ENCODE data around the gene TOX2.

TOX2 gene

DNA sequence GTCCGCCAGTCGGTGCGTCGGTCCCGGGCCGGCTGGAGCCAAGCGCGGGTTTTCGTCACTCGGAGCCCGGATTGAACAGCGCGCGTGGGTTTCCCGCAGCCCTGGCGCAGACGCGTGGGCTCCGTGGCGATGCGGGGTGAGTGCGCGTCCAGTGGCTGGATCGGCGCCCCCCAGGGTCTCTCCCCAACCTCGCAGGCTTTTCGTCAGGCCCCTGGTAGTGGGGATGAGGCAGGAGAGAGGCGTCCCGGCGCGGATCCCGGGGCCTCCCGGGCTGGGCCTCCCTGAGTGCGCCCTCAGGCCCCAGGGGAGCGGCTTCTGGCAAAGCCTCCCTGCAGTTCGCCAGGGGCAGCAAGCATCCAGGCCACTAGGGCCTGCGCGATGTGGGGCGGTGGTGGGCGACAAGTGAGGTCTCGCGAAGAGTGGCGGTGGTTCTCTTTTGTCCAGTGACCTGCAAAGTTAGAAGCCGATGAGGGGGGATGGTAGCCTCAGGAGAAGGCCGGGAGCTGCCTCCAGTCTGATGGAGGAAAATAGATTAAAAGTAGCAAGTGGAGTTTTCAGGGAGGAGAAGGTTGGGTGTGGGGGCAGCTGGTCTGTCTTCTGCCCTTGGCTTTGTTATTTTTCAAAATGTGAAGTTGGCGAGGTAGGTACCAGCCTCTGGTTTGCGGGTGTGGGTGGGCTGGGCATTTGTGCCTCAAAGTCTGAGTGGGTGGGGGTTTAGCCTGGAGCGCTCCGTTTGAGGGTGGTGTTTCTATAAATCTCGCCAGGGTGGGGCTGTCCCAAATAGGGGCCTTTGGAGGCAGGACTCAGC is 1.6 kb downstream of the TOX2 start:
- POLR2A ChIA-PET = no interaction called here
- CTCF ChIA-PET = no interaction called here
- no peak for TF ChIP-seq BHLHE40 (IDR thresholded peaks at IDR 0.05; ENCODE audit: borderline replicate concordance)
- TF ChIP-seq HDGF (IDR thresholded peaks at IDR 0.05; ENCODE audit: borderline replicate concordance) = no peak
- no peak for TF ChIP-seq NFRKB (IDR thresholded peaks at IDR 0.05)
- TF ChIP-seq ARNT (IDR thresholded peaks at IDR 0.05) = no peak
- TF ChIP-seq ZNF384 (IDR thresholded peaks at IDR 0.05) = no peak
- no peak for TF ChIP-seq SP1 (IDR thresholded peaks at IDR 0.05)
- no peak for TF ChIP-seq LEF1 (IDR thresholded peaks at IDR 0.05; ENCODE audit: borderline replicate concordance)
- TF ChIP-seq SUZ12 (IDR thresholded peaks at IDR 0.05) = no peak
- TF ChIP-seq FOXK2 (IDR thresholded peaks at IDR 0.05) = no peak
- no peak for TF ChIP-seq L3MBTL2 (conservative IDR thresholded peaks at IDR 0.05)
- TF ChIP-seq FOXM1 (IDR thresholded peaks at IDR 0.05; ENCODE audit: borderline replicate concordance) = no peak
- TF ChIP-seq FOXA1 (IDR thresholded peaks at IDR 0.05) = no peak
- TF ChIP-seq ELF4 (IDR thresholded peaks at IDR 0.05) = no peak
- TF ChIP-seq CTBP1 (IDR thresholded peaks at IDR 0.05; ENCODE audit: borderline replicate concordance) = no peak
- no peak for TF ChIP-seq TARDBP (IDR thresholded peaks at IDR 0.05)
- TF ChIP-seq, protein P1, sequence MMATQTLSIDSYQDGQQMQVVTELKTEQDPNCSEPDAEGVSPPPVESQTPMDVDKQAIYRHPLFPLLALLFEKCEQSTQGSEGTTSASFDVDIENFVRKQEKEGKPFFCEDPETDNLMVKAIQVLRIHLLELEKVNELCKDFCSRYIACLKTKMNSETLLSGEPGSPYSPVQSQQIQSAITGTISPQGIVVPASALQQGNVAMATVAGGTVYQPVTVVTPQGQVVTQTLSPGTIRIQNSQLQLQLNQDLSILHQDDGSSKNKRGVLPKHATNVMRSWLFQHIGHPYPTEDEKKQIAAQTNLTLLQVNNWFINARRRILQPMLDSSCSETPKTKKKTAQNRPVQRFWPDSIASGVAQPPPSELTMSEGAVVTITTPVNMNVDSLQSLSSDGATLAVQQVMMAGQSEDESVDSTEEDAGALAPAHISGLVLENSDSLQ (IDR thresholded peaks at IDR 0.05) = no peak
- no peak for DNase-seq (ENCODE audit: extremely low spot score)

DNA sequence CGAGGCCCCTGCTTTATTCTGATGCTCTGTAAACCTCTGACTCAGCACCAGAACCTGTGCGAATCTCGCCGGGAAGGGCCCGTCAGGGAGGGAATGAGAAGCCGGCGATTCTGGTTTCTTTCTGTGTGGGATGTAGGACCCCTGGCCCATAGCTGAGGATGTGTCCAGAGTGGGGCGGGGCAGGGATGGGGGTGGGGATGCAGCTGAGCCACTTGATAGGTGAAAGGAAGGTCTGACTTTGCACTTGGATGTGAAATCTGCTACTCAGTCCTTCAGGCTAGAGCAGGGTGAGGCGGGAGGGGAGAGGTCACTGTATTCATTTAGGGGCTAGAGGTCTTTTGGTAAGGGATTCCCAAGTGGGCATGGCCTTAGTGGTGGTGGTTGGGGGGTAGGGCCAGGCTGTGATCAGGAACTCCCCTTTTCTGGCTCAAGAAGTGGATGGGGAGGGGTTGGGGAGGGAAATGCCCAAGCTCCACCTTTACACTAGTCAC is 2.3 kb downstream of the TOX2 start:
- CTCF ChIA-PET = no interaction called here
- no peak for DNase-seq (ENCODE audit: extremely low spot score)
- TF ChIP-seq NFRKB (IDR thresholded peaks at IDR 0.05) = no peak
- no peak for TF ChIP-seq FOXM1 (IDR thresholded peaks at IDR 0.05; ENCODE audit: borderline replicate concordance)
- TF ChIP-seq CTBP1 (IDR thresholded peaks at IDR 0.05; ENCODE audit: borderline replicate concordance) = no peak
- no peak for TF ChIP-seq ARNT (IDR thresholded peaks at IDR 0.05)
- TF ChIP-seq FOXA1 (IDR thresholded peaks at IDR 0.05) = no peak
- TF ChIP-seq HDGF (IDR thresholded peaks at IDR 0.05; ENCODE audit: borderline replicate concordance) = no peak
- no peak for TF ChIP-seq SUZ12 (IDR thresholded peaks at IDR 0.05)
- TF ChIP-seq BHLHE40 (IDR thresholded peaks at IDR 0.05; ENCODE audit: borderline replicate concordance) = no peak
- TF ChIP-seq TARDBP (IDR thresholded peaks at IDR 0.05) = no peak
- TF ChIP-seq FOXK2 (IDR thresholded peaks at IDR 0.05) = no peak
- TF ChIP-seq SP1 (IDR thresholded peaks at IDR 0.05) = no peak
- POLR2A ChIA-PET = no interaction called here

DNA sequence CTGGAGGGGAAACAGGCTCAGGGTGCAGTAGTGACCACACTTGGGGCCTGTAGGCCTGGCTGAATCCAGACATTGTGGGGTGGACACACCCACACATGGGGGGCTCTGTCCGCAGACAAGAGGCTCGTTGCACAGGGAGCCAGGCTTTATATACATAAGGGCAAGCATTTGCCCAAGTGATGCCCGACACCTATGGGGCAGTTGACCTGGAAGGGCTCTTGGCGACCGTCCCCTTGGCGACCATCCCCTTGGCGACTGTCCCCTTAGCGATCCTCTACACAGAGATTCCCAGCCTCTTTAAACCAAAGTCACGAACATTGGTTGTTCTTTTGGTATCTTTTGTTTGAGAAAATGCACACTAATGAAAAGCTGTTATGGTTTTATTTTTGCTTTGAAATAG is 2.7 kb downstream of the TOX2 start:
- ChIA-PET CTCF (no interaction called here), POLR2A (no interaction called here)
- no peak for DNase-seq (ENCODE audit: extremely low spot score)
- TF ChIP-seq ZNF384 (IDR thresholded peaks at IDR 0.05) (no peak), FOXM1 (IDR thresholded peaks at IDR 0.05; ENCODE audit: borderline replicate concordance) (no peak), SUZ12 (IDR thresholded peaks at IDR 0.05) (no peak), ARNT (IDR thresholded peaks at IDR 0.05) (no peak), ELF4 (IDR thresholded peaks at IDR 0.05) (no peak)
- TF ChIP-seq, protein P1 (IDR thresholded peaks at IDR 0.05) = no peak

DNA sequence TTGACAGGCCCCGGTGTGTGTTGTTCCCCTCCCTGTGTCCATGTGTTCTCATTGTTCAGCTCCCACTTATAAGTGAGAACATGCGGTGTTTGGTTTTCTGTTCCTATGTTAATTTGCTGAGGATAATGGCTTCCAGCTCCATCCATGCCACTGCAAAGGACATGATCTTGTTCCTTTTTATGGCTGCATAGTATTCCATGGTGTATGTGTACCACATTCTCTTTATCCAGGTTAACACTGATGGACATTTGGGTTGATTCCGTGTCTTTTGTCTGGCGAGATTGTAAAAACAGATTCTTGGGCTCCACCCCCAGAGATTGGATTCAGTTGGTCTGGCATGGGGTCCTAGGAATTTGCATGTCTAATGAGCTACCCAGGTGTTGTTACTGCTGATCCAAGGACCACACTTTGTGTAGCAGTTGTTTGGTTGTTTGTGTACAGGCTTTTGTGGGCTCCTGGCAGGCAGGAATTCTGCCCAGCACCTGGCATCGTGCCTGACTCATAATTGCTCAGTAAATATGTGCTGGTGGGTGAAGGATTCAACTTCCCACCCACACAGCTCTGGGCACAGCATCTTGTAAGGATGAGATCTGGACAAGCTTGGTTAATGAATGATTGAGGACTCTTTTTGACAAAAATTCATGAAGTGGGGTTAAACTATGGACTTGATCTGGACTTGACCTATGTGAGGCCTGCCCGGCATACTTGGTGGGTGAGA is 5.2 kb downstream of the TOX2 start:
- no peak for TF ChIP-seq SP1 (IDR thresholded peaks at IDR 0.05)
- no peak for TF ChIP-seq SUZ12 (IDR thresholded peaks at IDR 0.05)
- TF ChIP-seq NFRKB (IDR thresholded peaks at IDR 0.05) = no peak
- TF ChIP-seq CTBP1 (IDR thresholded peaks at IDR 0.05; ENCODE audit: borderline replicate concordance) = no peak
- TF ChIP-seq TARDBP (IDR thresholded peaks at IDR 0.05) = no peak
- TF ChIP-seq, protein P1 (IDR thresholded peaks at IDR 0.05) = no peak
- TF ChIP-seq ARNT (IDR thresholded peaks at IDR 0.05) = no peak
- TF ChIP-seq LEF1 (IDR thresholded peaks at IDR 0.05; ENCODE audit: borderline replicate concordance) = no peak
- TF ChIP-seq FOXA1 (IDR thresholded peaks at IDR 0.05) = no peak
- ChIA-PET POLR2A (no interaction called here), CTCF (no interaction called here)
- DNase-seq (ENCODE audit: extremely low spot score) = no peak

DNA sequence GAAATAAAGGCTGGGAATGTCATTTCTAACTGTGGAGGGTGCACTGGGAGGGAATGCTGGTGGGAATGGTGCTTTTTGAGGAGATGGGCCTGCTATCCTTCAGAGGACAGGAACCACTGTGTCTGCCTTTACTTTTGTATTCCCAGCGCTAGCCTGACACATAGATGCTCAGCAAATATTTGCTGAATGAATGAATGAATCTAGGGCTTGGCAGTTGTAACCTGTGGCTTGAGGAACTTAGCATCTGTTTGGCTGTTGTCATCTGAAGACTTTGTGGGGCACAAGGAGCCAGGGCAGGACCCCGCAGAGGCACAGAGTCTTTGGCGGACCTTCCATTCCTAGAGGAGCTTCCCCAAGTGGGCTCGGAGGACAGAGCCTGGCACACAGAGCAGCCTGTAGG is 6.1 kb downstream of the TOX2 start:
- ChIA-PET CTCF (no interaction called here), POLR2A (no interaction called here)
- TF ChIP-seq FOXK2 (IDR thresholded peaks at IDR 0.05) (no peak), NFRKB (IDR thresholded peaks at IDR 0.05) (no peak), ARNT (IDR thresholded peaks at IDR 0.05) (no peak), SUZ12 (IDR thresholded peaks at IDR 0.05) (no peak), TARDBP (IDR thresholded peaks at IDR 0.05) (no peak), SP1 (IDR thresholded peaks at IDR 0.05) (no peak), CTBP1 (IDR thresholded peaks at IDR 0.05; ENCODE audit: borderline replicate concordance) (no peak), LEF1 (IDR thresholded peaks at IDR 0.05; ENCODE audit: borderline replicate concordance) (no peak), L3MBTL2 (conservative IDR thresholded peaks at IDR 0.05) (no peak), FOXM1 (IDR thresholded peaks at IDR 0.05; ENCODE audit: borderline replicate concordance) (no peak), BHLHE40 (IDR thresholded peaks at IDR 0.05; ENCODE audit: borderline replicate concordance) (no peak), ELF4 (IDR thresholded peaks at IDR 0.05) (no peak), HDGF (IDR thresholded peaks at IDR 0.05; ENCODE audit: borderline replicate concordance) (no peak)
- TF ChIP-seq, protein P1 (IDR thresholded peaks at IDR 0.05) = no peak
- no peak for DNase-seq (ENCODE audit: extremely low spot score)
